Fibroblast of pulmonary artery (primary cell): ENCODE data around the gene MBTD1.

Experiments used
- DNase-seq: peaks from one replicate; pipeline ENCODE4 v3.0.0-alpha.2; 2010; ENCODE audit warnings: low read depth
- H3K4me3 ChIP-seq: replicated peaks from 2 replicates; pipeline ENCODE4 v1.5.1; 2011; ENCODE audit warnings: low read depth, mild to moderate bottlenecking, control low read depth, low read length, moderate library complexity
- CTCF ChIP-seq: IDR thresholded peaks from 2 replicates; pipeline ENCODE4 v1.5.1; 2011; ENCODE audit warnings: mild to moderate bottlenecking, control low read depth, low read length, inconsistent platforms; ENCODE audit errors: missing control alignments

MBTD1 gene

GRCh38 chr17:51251010-51251409 is 8.8 kb downstream of the MBTD1 start:
- DNase-seq, result peak; percentile 28
- no peak for TF ChIP-seq CTCF
- no peak overlapping the region for H3K4me3 ChIP-seq

GRCh38 chr17:51250314-51250840 is 9.5 kb downstream of the MBTD1 start:
- DNase-seq, result no peak
- TF ChIP-seq CTCF, result no peak
- H3K4me3 ChIP-seq, result no peak overlapping the region

GRCh38 chr17:51245535-51245934 is 14.3 kb downstream of the MBTD1 start:
- no peak for DNase-seq

GRCh38 chr17:51244041-51244440 is 15.8 kb downstream of the MBTD1 start:
- no peak for DNase-seq
- no peak overlapping the region for H3K4me3 ChIP-seq
- TF ChIP-seq CTCF, result no peak

More at GRCh38 chr17:51245535-51245934, 14.3 kb downstream of the MBTD1 start:
- no peak for TF ChIP-seq CTCF
- no peak overlapping the region for H3K4me3 ChIP-seq

- no peak overlapping the region for H3K4me3 ChIP-seq
- no peak for TF ChIP-seq CTCF
Measured at GRCh38 chr17:51240275-51240674, 19.6 kb downstream of the MBTD1 start.

GRCh38 chr17:51238255-51238887 is 21.5 kb downstream of the MBTD1 start:
- no peak for DNase-seq
- H3K4me3 ChIP-seq, result no peak overlapping the region
- no peak for TF ChIP-seq CTCF

More at GRCh38 chr17:51240275-51240674, 19.6 kb downstream of the MBTD1 start:
- no peak for DNase-seq

- no peak overlapping the region for H3K4me3 ChIP-seq
- TF ChIP-seq CTCF, result no peak
- DNase-seq, result no peak
Measured at GRCh38 chr17:51234162-51234561, 25.7 kb downstream of the MBTD1 start.
